GM18870 (cell line): ENCODE measurements around the gene RIBC2.

ENCODE experiments used
- ATAC-seq: cut with Tn5 transposase; IDR thresholded peaks from one replicate; pipeline ENCODE4 v1.9.1; 2021; ENCODE audit warnings: moderate library complexity; ENCODE audit not compliant: unreplicated experiment

Gene RIBC2

DNA sequence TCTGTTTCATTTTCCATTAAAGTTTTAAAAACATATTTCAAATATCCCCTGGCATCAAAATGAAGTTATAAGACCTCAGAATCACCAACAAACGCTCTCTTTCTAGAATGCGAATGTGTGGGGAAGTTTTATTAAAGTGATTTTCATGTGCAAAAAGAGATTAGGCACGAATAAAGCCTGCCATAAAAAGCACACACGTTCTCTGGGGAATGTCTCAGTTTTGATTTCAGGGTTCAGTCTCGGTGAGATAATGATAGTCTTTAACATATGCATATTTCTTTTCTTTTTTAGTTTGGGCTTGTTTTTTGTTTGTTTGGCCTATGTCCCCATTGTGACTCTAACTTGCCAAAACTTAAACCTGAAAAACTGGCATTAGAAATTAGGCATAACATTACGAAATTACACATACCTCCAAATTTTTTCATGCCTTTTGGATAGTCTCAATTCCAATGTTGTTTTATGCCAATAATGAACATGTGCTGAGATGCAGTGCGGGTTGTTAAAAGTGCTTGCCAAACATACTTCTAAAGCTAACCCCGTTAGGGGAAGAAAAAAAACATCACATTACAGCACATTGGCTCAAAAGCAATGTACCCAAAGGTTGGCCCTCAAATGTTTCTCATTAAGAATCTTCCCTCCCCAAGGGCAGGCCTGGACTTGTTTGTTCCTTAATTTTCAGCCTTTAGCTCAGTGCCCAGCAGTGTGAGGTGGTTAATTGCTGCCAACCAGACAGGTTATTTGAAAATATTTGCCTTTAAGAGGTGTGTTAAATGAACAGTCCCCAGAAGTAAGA, 56.0 kb downstream of the RIBC2 start:
- no peak for ATAC-seq

GRCh38 chr22:45470871-45471270, 57.4 kb downstream of the RIBC2 start:
- ATAC-seq, result no peak

- ATAC-seq, result no peak
These were observed 58.9 kb downstream of the RIBC2 start for GRCh38 chr22:45472426-45472825.

DNA sequence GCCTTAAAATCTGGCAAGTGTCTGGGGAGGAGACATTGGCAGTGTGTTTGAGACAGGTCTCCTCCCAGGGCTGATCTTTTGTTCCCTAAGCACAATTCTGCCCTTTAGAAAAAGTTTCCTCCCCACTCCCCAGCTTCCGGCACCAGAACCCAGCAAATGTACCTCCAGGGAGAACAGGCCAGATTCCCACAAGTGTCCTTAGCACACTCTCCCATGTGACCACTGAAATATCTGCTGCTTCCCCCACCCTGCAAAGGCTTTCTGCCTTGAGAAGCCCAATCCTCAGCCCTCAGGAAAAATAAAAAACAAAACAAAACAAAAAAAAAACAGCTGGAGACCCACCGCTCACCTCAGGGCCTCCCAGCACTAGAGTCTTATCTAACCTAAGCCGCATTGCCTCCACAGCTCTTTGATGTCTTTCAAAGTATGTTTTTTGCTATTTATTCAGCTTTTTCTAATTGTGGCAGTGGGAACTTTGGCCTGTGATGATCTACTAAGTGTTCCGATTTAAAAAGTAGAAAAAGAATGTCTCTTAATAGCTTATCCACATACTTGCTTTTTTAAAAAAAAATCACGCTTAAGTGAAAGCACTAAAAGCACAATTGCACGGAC, 60.2 kb downstream of the RIBC2 start:
- no peak for ATAC-seq

GRCh38 chr22:45475063-45475747, 61.7 kb downstream of the RIBC2 start:
- ATAC-seq, result no peak

DNA sequence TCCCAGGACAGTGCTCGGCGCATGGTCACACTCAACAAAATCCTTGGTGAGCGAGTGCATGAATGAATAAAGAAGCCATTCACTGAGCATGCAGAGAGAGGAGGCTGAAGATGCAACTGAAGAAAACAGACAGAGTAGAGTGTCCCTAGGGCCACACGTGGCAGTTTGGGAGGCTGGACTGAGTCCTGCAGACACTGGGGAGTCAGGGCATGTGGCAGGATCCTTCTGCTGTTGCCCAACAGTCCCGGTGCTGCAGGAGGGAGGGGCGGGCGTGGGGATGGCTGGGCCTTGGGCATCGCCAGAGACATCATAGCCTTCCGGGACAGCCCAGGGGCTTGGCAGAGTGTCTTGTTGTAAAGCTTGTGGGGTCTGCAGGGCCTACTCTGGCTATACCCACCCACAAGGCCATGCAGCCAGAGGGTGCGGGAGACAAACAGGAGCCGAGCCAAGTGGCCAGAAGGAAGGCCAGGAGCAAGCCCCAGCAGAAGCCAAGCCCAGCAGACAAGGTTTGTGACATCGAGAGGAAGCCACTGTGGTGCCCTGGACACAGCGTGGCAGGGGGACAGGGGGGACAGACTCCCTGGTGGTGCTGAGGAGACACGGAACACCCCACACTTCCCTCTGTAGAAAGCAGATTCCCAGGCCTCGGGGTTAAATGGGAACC, 62.5 kb downstream of the RIBC2 start:
- no peak for ATAC-seq

GRCh38 chr22:45476814-45477213, 63.3 kb downstream of the RIBC2 start:
- ATAC-seq, result no peak

- ATAC-seq, result no peak
These were observed 64.0 kb downstream of the RIBC2 start for GRCh38 chr22:45477366-45478107.

- no peak for ATAC-seq
These were observed 64.7 kb downstream of the RIBC2 start for GRCh38 chr22:45478108-45478771.

DNA sequence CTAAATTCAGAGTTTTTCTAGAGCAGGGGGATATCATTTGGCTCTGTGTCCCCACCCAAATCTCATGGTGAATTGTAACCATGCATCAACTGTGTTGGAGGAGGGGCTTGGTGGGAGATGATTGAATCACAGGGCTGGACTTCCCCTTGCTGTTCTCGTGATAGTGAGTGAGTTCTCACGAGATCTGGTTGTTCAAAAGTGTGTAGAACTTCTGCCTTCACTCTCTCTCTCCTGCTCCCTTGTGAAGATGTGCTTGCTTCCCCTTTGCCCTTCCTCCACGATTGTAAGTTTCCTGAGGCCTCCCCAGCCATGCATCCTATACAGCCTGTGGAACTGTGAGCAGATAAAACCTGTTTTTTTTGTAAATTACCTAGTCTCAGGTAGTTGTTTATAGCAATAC, 67.2 kb downstream of the RIBC2 start:
- no peak for ATAC-seq

DNA sequence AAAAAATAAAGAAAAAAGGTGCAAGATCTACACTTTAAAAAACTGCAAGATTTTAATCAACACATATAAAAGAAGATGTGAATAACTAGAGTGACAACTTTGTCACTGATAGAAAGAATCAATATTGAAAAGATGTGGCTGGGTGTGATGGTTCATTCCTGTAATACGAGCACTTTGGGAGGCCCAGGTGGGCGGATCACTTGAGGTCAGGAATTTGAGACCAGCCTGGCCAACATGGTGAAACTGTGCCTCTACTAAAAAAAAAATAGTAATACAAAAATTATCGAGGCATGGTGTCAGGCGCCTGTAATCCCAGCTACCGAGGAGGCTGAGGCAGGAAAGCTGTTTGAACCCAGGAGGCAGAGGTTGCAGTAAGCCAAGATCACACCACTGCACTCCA, 68.2 kb downstream of the RIBC2 start:
- ATAC-seq, result no peak
